H7 (cell line): Measurements from ENCODE around the gene LCE3C. TPM values are rescaled to one million over a fixed set of nuclear protein-coding genes. Genes with fewer than 3 reads are reported as not detected.
"Not testable (repeated sequence)": the region's sequence is repeated elsewhere in the genome, so short reads cannot be mapped to it uniquely, and the experiment has no call there.

Source experiments
- DNase-seq: peaks from one replicate; pipeline ENCODE4 v3.0.0; 2012
- H3K27me3 ChIP-seq: 2 replicates; pipeline ENCODE4 v1.6.0; 2011; ENCODE audit warnings: mild to moderate bottlenecking, low read length; ENCODE audit not compliant: control insufficient read depth, insufficient read depth
- H3K36me3 ChIP-seq: replicated peaks from 2 replicates; pipeline ENCODE4 v1.5.1; 2011; ENCODE audit warnings: low read length; ENCODE audit not compliant: control insufficient read depth, insufficient read depth
- H3K4me3 ChIP-seq: 2 replicates; pipeline ENCODE4 v1.5.1; 2011; ENCODE audit warnings: low read depth, mild to moderate bottlenecking, control low read depth, low read length, moderate library complexity; ENCODE audit not compliant: insufficient read depth
- total RNA-seq: library from RNA; depleted of rRNA; stranded (reverse); fragments of >200 nt; shearing (Covaris generic); gene quantifications from 2 replicates; pipeline ENCODE4 v1.2.3, GENCODE V29; 2014; rRNA removed

LCE3C gene
- total RNA-seq = not detected in 2 replicates

- DNase-seq = no peak
- Histone ChIP-seq H3K4me3 (no peak within 1 kb of the TSS), H3K27me3 (no peaks in the 10 kb centered on the region), H3K36me3 (no peaks in the 10 kb centered on the region)
Observed at GRCh38 chr1:152599934-152600333, at the start of gene LCE3C. TSS of gene LCE3C (plus strand) at chr1:152600234. CDS start at chr1:152600732, 498 bp downstream.

- DNase-seq = no peak
- no peaks in the 10 kb centered on the region for H3K36me3 ChIP-seq
- no peaks in the 10 kb centered on the region for H3K27me3 ChIP-seq
- no peak overlapping the region for H3K4me3 ChIP-seq
Observed at GRCh38 chr1:152565115-152565514, 34.9 kb upstream of the LCE3C start.

GRCh38 chr1:152565535-152566215, 34.4 kb upstream of the LCE3C start:
- Histone ChIP-seq H3K36me3 (no peaks in the 10 kb centered on the region), H3K4me3 (no peak overlapping the region), H3K27me3 (no peaks in the 10 kb centered on the region)
- DNase-seq = no peak

- peak; percentile 0 for DNase-seq
- H3K27me3 ChIP-seq = no peaks in the 10 kb centered on the region
- H3K4me3 ChIP-seq = no peak within 1 kb of the TSS
- H3K36me3 ChIP-seq = no peaks in the 10 kb centered on the region
Observed at GRCh38 chr1:152566681-152567080, 33.4 kb upstream of the LCE3C start, which contains the start of gene LCE3E. TSS of gene LCE3E (minus strand) at chr1:152566780. CDS start at chr1:152566208, 572 bp downstream.

- Histone ChIP-seq H3K4me3 (no peak overlapping the region), H3K36me3 (no peaks in the 10 kb centered on the region), H3K27me3 (no peaks in the 10 kb centered on the region)
- peak; percentile 1 for DNase-seq
Observed at GRCh38 chr1:152577168-152577567, 22.9 kb upstream of the LCE3C start.

GRCh38 chr1:152579526-152579925, 20.5 kb upstream of the LCE3C start:
- H3K4me3 ChIP-seq, H3K27me3 ChIP-seq, H3K36me3 ChIP-seq: not testable (repeated sequence)
- peak; percentile 1 for DNase-seq

GRCh38 chr1:152580433-152580832, 19.6 kb upstream of the LCE3C start, which contains the start of gene LCE3D:
TSS of gene LCE3D (minus strand) at chr1:152580516. CDS start at chr1:152579936, 580 bp downstream.
- Histone ChIP-seq H3K27me3 (no peaks in the 10 kb centered on the region), H3K36me3 (no peaks in the 10 kb centered on the region), H3K4me3 (no peak within 1 kb of the TSS)
- peak; percentile 1 for DNase-seq

- peak; percentile 1 for DNase-seq
- Histone ChIP-seq H3K27me3 (no peaks in the 10 kb centered on the region), H3K4me3 (no peak overlapping the region), H3K36me3 (no peaks in the 10 kb centered on the region)
Observed at GRCh38 chr1:152582647-152583046, 17.4 kb upstream of the LCE3C start.

- Histone ChIP-seq H3K36me3 (no peaks in the 10 kb centered on the region), H3K4me3 (no peak overlapping the region), H3K27me3 (no peaks in the 10 kb centered on the region)
- no peak for DNase-seq
Observed at GRCh38 chr1:152585586-152585985, 14.4 kb upstream of the LCE3C start.

GRCh38 chr1:152596986-152597385, 3.0 kb upstream of the LCE3C start:
- DNase-seq = no peak
- Histone ChIP-seq H3K27me3 (no peaks in the 10 kb centered on the region), H3K36me3 (no peaks in the 10 kb centered on the region), H3K4me3 (no peak overlapping the region)

GRCh38 chr1:152613511-152613910, 13.5 kb downstream of the LCE3C start, which contains the start of gene LCE3B:
TSS of gene LCE3B (plus strand) at chr1:152613811. CDS start at chr1:152613811, 0 bp downstream.
- no peak for DNase-seq

GRCh38 chr1:152621993-152622392, 22.0 kb downstream of the LCE3C start:
- no peak for DNase-seq
- no peak overlapping the region for H3K4me3 ChIP-seq
- no peaks in the 10 kb centered on the region for H3K36me3 ChIP-seq
- H3K27me3 ChIP-seq = no peaks in the 10 kb centered on the region

More at GRCh38 chr1:152613511-152613910, 13.5 kb downstream of the LCE3C start, which contains the start of gene LCE3B:
- Histone ChIP-seq H3K36me3 (no peaks in the 10 kb centered on the region), H3K4me3 (no peak within 1 kb of the TSS), H3K27me3 (no peaks in the 10 kb centered on the region)

GRCh38 chr1:152622803-152623202, 22.8 kb downstream of the LCE3C start, which contains the start of gene LCE3A:
TSS of gene LCE3A (minus strand) at chr1:152623103. CDS start at chr1:152623103, 0 bp downstream.
- H3K27me3 ChIP-seq = no peaks in the 10 kb centered on the region
- no peak for DNase-seq
- no peaks in the 10 kb centered on the region for H3K36me3 ChIP-seq
- no peak within 1 kb of the TSS for H3K4me3 ChIP-seq

GRCh38 chr1:152623203-152623844, 23.3 kb downstream of the LCE3C start:
- Histone ChIP-seq H3K4me3 (no peak overlapping the region), H3K36me3 (no peaks in the 10 kb centered on the region), H3K27me3 (no peaks in the 10 kb centered on the region)
- DNase-seq = no peak

GRCh38 chr1:152626744-152627143, 26.7 kb downstream of the LCE3C start:
- Histone ChIP-seq H3K27me3 (no peaks in the 10 kb centered on the region), H3K4me3 (no peak overlapping the region)

More at GRCh38 chr1:152626744-152627143, 26.7 kb downstream of the LCE3C start:
- H3K36me3 ChIP-seq = no peaks in the 10 kb centered on the region
- no peak for DNase-seq
